ENCODE data around the gene SCGB1D1.

SCGB1D1 gene

DNA sequence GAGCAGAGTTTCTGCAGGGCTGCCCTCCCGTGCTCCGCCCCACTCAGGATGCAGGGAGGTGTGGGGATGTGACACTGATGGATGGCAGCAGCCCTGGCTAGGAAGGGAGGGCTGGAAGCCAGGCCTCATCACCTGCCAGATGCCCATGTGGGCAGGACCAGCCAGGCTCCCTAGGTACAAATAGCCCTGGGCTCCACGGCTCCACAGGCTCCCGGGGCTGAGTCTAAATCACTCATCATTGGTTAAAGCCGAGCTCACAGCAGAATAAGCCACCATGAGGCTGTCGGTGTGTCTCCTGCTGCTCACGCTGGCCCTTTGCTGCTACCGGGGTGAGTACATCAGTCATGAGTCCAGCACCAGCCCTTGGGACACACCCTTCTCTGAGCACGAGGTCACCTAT, at the start of gene SCGB1D1:
Gene SCGB1D1 (plus strand): TSS at position 206 of the 400 bp plus-strand sequence. CDS start 69 bp downstream, at position 275.
- DNase-seq (ENCODE audit: low read depth): no peak

- DNase-seq (ENCODE audit: low read depth): no peak
Observed at GRCh38 chr11:62140304-62141110, 49.5 kb upstream of the SCGB1D1 start.

- DNase-seq (ENCODE audit: low read depth): no peak
Observed at GRCh38 chr11:62141111-62142042, 48.6 kb upstream of the SCGB1D1 start.

- no peak for DNase-seq (ENCODE audit: low read depth)
Observed at GRCh38 chr11:62142043-62142375, 48.0 kb upstream of the SCGB1D1 start.

DNA sequence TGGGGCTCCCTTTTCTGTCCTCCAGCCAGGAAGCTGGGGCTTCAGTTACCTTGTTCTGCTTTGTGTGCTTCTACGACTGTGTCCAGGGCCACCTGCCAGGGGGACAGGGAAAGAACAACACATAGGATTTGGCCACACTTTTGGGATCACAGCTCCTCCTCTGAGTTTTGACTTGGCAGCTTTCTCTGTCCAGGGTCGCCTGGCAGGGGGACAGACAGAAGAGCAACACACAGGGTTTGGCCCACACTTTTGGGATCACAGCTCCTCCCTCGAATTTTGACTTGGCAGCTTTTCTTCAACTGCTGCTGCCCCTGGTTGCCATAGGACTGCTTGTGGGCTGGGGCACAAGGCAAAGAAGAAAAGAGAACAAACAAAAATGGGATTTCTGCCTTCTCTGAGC, 47.1 kb upstream of the SCGB1D1 start:
- DNase-seq (ENCODE audit: low read depth): no peak

DNA sequence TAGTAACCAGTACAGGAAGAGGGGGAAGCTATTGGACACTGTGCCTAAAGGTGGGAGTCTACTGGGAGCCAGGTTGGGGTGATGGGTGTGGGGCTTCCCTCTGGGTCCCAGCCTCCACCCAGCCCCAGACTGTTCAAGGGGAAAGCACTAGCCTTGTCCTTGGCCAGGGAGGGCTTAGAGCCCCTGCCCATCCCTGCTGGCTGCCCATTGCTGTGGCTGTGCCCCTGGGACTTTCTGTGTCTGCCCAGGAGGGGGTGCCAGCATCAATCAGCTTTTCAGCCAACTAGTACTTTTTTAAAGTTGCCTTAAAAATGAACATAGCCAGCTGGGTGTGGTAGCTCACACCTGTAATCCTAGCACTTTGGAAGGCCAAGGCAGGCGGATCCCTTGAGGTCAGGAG, 46.3 kb upstream of the SCGB1D1 start:
- DNase-seq (ENCODE audit: low read depth): no peak

- no peak for DNase-seq (ENCODE audit: low read depth)
Observed at GRCh38 chr11:62144641-62145255, 45.3 kb upstream of the SCGB1D1 start.

DNA sequence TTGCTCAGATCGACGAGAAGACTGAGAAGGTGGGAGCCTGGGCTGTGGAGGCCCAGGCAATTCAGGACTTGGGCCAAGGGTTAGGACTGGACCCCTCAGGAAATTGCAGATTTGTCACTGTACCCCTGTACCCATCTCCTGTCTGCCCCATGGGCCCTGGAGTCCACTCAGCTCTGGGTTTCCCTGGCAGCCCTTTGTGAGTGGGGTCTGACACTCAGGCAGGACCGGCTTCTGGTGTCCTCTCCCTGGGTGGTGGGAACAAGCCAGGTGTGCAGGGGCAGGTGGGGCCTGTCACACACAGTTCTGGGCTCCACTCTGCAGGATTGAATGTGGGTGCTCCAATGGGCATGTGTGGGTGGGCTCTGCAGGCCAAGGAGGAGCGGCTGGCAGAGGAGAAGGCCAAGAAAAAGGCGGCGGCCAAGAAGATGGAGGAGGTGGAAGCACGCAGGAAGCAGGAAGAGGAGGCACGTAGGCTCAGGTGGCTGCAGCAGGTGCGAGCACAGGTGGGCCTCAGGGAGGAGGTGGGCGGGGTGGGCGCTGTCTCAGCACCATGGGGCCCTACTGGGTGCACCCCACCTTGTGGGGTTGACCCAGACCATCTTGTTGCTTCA, 44.6 kb upstream of the SCGB1D1 start:
- no peak for DNase-seq (ENCODE audit: low read depth)

- DNase-seq (ENCODE audit: low read depth): no peak
Observed at GRCh38 chr11:62146476-62147200, 43.4 kb upstream of the SCGB1D1 start.

DNA sequence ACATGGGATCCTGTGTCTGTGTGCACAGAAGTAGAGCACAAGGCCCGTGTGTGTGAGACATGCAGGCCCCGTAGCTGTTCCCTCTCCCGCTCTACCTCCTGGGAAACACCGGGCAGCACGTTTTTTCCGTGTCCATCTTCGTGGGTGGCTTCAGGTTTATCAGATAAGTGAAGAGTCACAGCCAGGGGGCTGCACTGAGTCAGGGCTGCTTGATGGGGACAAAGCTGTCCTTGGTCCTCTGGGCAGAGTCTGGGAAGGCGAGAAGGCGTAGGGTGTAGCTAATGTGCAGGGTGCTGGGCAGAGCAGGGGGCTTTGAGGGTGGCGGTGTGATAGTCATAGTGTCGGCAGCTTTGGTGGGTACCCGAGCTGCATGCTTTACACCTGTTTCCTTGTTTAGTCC, 42.5 kb upstream of the SCGB1D1 start:
- no peak for DNase-seq (ENCODE audit: low read depth)

DNA sequence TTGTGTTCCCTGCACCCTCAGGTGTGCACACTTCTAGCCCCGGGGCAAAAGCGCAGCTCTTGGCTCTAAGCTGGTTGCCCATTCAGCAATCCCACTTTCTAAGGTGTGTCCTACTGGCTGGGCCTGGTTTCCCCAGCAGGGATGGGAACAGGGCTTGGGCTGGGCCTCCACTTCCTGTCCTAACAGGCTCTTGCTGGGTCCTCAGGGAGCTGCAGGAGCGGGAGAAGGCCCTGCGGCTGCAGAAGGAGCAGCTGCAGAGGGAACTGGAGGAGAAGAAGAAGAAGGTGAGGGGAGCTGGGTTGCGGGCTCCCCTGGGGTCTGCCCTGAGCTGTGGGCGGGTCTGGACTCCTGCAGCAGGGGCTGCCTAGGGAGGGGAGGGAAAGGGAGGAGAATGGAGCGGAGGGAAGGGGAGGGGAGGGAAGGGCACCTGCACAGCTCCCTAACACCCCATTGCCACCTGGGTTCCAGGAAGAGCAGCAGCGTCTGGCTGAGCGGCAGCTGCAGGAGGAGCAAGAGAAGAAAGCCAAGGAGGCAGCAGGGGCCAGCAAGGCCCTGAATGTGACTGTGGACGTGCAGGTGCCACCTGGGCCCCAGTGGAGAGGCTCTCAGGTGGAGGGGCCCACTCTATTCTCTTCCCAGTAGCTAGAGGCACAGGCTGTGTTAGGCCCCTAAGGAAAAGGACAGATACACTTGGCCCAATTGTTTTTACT, 41.6 kb upstream of the SCGB1D1 start:
- DNase-seq (ENCODE audit: low read depth): no peak

DNA sequence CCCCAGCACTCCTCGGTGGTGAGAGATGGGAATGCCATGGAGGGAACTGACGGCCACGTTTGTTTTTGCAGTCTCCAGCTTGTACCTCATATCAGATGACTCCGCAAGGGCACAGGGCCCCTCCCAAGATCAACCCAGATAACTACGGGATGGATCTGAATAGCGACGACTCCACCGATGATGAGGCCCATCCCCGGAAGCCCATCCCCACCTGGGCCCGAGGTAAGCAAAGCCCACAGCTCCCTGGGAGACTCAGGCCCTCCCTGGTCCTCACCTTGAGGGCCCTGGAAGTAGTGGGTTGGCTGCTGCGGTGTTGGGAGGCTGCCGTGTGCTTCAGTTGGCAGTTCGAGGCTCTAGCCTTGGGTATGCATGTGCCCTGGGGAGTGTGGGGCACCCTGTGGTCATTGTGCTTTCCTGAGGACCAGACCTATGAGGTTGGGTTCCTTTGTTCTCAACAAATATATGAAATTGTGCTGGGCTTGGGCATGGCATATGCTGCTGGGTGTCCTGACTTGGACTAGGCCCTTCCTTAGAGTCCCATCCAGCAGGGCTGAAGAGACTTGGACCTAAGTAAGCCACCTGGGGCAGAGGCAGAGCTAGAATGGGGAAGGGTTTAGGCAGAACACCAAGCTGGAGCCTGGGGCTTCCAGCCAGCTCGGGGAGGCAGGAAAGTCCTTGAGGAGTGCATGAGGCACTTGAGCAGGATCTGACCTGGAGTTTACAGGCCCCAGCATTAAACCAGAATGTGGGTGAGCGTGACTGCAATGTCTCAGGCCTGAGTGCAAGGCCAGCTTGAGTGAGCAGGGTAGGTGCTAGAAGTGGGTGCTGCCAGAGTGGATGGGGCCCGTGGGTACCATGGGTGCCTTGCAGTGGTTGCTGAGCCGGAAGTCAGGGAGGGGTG, 39.8 kb upstream of the SCGB1D1 start:
- DNase-seq (ENCODE audit: low read depth): no peak

DNA sequence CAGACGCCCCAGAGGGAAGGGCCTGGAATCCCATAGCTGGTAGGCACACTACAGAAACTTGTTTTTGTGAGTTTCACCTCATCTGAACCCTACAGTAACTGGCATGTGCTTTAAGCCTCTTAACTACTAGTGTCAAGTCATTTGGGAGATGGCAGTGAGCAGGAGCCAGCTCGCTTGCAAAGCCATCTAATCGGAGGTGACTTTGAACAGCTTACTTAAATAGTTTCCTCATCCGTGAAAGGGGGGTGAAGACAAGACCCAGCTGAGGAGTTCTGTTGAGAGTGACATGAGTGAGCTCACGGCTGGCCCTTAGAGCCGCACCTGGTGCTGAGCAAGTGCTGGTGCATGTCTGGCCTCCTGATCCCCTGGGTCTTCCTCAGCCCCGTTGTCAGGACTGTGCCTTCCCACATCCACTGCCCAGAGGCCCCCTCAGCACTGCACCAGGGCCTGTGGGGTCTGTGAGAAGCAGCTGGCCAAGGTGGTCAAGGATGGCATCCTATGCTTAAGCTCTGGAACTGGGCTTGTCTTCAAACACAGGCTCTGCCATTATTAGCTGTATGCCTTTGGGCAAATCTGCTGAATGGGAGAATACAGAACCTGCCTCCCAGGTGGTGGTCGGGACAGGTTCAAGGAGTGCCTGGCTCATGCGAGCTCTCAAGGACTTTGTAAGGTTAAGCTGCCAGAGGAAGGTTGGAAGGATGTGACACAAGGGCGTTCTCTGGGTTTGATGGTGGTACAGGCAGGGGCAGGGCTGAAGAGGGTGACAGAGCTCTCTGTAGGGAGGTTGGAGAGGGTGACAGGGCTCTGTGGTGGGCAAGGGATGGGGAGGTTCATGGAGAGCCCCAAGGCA, 38.9 kb upstream of the SCGB1D1 start:
- DNase-seq (ENCODE audit: low read depth): no peak

DNA sequence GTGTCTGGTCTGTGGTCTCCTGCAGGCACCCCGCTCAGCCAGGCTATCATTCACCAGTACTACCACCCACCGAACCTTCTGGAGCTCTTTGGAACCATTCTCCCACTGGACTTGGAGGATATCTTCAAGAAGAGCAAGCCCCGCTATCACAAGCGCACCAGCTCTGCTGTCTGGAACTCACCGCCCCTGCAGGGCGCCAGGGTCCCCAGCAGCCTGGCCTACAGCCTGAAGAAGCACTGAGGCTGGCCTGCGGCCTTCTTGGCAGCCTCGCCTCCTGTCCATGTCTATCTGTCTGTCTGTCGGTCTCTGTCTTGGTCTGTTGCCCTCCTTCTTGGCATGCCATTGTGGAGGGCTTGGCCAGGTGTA, 38.3 kb upstream of the SCGB1D1 start:
- DNase-seq (ENCODE audit: low read depth): no peak

- DNase-seq (ENCODE audit: low read depth): no peak
Observed at GRCh38 chr11:62152245-62153086, 37.5 kb upstream of the SCGB1D1 start.

DNA sequence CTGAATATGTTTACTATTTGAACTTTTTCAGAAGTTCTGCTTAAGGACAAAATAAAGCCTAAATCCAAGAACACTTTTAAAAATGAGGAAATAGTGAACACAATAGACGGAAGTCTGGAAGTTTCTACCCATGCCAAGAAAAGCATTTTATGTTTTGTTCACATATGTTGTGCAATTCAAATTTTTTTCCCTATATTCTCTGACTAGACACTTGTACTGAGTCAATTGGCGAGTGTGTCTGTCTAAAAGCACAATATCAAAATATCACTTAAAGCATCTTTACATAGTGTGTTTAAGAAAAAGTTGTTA, 37.0 kb upstream of the SCGB1D1 start:
- no peak for DNase-seq (ENCODE audit: low read depth)

DNA sequence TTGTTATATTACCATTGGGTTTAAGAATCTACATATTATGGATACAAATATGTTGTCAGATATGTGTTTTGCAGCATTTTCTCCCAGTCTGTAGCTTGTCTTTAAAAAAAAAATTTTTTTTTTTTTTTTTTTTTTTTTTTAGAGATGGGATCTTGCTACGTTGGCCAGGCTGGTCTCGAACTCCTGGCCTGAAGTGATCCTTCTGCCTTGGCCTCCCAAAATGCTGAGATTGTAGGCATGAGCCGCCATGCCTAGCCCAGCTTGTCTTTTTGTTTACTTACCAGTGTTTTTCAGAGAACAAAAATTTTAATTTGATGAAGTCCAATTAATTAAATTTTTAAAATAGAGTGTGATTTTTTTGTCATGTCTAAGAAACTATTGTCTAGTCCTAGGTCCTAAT, 36.4 kb upstream of the SCGB1D1 start:
- DNase-seq (ENCODE audit: low read depth): no peak

DNA sequence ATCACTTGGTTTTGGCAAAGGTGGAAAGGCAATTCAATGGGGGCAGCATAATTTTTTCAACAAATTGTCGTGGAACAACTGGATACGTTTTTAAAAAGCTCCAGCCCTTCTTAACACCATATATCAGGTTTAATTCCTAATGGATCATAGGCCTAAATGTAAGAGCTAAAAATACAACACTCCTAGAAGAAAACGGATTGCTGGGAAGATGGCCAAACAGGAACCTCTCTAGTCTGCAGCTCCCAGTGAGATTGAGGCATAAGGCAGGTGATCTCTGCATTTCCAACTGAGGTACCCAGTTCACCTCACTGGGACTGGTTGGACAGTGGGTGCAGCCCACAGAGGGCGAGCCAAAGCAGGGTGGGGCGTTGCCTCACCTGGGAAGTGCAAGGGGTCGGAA, 32.4 kb upstream of the SCGB1D1 start:
- DNase-seq (ENCODE audit: low read depth): no peak
